Glomerular endothelial cell (primary cell): Measurements from ENCODE around the gene CELSR1. TPM values are rescaled to one million over a fixed set of nuclear protein-coding genes. Genes with fewer than 3 reads are reported as not detected.
"Not testable (repeated sequence)": the region's sequence is repeated elsewhere in the genome, so short reads cannot be mapped to it uniquely, and the experiment has no call there.

Source experiments
- DNase-seq: peaks from one replicate; pipeline ENCODE4 v3.0.0-alpha.2; 2011; ENCODE audit warnings: low read depth, low spot score; ENCODE audit errors: extremely low read depth
- total RNA-seq: library from RNA; depleted of rRNA; stranded (reverse); fragments of >200 nt; gene quantifications from 2 replicates; pipeline ENCODE4 v1.2.3, GENCODE V29; 2015

The CELSR1 gene
- total RNA-seq, 1 donor from 2014 or later = 9.5 TPM

DNA sequence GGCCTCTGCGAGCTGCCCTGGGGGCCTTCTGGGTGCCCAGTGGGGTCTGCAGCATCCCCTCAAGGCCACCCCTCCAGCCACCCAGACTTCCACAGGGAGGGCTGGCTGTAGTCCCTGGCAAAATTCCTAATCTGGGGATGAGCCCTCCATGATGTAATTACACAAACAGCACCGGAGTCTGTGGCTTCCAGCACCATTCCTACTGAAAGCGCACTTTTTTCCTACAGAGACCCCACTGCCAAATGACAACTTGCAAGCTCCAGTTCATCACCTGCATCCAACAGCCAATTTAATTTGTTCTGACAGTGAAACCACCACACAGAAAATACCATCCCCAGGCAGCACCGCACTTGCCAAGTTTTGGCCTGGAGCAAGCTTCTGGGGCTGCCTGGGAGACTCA lies 131.5 kb downstream of the CELSR1 start:
- no peak for DNase-seq

DNA sequence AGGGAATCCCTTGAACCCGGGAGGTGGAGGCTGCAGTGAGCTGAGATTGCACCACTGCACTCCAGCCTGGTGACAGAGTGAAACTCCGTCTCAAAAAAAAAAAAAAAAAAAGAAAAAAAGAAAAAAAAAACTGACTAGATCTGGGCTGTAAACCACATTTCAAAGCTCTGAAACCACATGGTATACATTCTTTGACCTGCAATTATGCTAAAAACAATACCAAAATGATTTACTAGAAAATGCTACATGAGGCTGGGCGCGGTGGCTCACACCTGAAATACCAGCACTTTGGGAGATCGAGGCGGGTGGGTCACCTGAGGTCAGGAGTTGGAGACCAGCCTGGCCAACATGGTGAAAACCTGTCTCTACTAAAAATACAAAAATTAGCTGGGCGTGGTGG lies 133.5 kb downstream of the CELSR1 start:
- not testable (repeated sequence) for DNase-seq

DNA sequence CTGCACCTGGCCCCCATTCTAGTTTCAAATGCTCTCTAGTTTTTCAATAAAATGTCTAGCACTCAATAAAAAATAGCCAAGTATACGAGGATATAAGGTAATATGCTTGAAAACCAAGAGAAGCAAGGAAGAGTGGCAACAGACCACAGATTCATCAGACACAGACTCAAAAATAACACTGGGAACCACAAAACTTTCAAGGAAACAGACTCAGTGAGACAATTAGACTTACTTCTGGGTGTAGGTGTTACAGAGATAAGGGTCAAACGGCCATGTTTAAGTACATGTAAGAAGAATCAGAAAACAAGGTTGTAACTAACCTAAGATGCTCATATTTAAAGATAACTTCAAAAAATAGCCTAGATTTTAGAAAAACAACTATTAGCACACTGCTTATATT lies 134.9 kb downstream of the CELSR1 start:
- no peak for DNase-seq

DNA sequence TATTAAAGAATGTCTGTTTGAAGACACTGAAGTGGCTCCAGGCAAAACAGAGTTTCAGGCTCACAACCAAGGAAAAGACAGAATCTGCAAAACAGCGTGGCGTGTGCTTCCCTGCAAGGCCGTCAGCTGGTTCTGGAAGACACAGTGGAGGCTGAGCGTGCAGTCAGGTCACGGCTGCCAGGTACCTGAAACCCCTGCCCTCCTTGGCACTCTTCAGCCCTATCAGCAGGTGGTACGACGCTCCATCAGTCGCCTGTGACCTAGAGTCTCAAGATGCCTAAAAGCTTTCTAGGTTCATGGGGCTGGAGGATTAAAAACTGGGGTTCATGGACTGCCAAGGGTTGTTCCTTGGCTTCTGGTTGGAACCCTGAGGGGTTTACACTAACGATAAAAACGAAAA lies 136.1 kb downstream of the CELSR1 start:
- DNase-seq = no peak

DNA sequence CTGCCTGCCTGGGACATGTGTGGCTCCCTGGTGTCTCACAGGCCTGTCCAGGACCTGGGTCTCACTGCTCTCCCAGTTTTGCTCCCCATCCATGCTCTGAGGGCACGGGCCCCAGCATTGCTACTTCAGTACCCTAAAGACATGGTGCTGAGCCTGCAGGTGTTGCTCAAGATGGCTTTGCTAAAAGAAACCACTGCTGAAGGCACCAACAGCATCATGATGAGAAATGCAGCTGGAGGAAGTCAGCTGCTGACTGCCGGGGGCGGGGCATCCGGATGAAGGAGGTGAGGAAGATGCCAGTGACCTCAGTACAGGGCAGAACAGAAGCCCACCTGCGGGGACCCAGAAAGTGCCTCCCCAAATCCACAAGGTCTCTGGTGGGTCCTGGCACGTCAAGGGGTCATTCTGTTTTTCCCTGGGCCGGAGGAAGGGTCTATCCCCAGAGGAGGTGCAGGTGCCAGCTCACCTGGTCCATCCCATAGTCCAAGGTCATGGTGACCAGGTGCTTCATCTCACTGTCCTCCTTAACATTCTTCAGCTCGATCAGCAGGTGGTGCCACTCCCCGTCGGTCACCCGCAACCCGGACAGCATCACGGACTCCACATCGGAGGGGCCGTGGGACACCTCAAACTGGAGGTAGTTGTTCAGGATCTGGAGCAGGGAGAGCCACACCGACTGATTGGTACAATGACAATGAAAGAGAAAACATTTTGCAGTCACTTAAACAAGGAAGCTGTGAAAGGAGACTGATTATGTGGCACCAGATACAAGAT lies 138.0 kb downstream of the CELSR1 start:
- no peak for DNase-seq

DNA sequence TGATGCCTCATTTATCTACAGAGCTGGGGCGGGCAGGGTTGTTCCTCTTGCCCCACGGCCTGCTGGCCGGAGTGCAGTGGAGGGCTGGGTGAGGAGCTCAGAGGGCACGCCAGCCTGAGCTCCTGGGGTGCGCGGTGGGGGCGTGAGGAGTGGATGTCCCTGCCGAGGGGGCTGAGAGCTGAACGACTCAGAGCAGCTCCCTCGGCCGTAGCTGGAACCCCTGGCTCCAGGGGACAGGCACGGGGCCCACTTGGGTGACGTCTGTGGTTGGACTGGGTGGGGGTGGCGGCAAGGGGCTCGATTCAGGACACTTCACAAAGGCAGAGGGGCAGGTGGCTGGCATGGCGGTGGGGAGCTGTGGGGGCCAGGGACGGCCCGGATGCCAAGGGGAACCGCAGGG lies 139.5 kb downstream of the CELSR1 start:
- no peak for DNase-seq

DNA sequence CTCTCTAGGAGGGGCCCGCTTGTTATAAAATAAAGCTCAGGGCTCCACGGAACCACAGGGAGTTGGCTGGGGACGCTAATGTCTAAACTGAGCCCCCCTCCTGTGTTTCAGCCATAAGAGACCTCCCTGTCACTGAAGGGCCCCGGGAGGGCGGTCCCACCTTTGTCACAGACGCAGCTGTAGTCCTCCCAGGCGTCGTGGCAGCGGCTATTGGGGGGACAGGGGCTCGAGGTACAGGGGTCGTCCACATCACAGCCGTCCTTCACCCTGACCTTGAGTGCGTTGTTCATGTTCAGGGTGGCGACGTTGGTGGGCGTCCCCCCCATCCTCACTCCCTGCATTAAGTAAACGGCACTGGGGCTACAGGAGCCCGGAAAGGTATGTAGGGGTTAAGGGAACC lies 139.9 kb downstream of the CELSR1 start:
- DNase-seq = no peak

DNA sequence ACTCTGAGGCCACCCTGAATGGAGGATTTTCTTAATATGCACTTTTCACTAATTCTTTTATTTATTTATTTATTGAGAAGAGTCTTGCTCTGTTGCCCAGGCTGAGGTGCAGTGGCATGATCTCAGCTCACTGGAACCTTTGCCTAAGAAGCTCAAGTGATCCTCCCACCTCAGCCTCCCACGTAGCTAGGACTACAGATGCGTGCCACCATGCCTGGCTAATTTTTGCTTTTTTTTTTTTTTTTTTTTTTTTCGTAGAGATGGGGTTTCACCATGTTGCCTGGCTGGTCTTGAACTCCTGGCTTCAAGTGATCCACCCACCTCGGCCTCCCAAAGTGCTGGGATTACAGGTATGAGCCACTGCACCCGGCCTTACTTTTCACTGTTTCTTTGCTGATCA lies 140.4 kb downstream of the CELSR1 start:
- not testable (repeated sequence) for DNase-seq

DNA sequence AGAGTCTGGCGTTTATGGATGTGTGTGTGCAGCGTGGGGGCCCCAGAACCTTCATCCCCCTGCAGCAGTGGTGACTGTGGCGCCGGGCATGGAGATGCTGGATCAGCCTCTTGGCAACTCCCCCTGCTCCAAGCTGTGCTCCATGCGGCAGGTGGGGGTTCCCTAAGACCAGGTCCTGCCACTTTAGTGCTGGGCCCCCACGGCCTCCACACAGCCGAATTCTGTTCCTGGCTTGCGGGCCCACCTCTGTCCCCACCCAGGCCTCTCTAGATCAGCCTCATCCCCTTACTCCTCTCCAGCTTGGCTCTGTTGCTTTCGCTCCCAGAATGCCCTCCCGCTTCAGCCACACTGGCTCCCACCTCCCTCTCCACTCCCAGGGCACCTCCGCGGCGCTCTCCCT lies 142.3 kb downstream of the CELSR1 start:
- no peak for DNase-seq

DNA sequence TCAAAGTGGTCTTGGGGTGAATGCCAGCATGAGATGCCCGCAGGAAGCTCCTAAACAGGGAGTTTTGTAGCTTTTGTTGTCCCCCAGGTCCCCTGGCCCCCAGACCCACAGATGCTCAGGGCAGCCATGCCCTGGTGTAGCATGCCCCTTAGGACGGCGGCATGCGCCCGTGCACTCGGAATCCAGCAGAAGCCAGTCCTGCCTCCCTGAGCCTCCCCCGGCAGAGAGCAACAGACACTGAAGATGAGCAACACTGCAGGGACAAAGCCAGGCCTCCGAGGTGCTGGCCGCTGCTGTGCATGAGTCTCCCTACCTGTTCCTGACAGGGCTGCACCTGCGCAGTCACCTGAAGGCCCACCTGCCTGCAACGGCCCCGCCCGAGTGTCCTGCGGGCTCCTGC lies 142.8 kb downstream of the CELSR1 start:
- DNase-seq = no peak

DNA sequence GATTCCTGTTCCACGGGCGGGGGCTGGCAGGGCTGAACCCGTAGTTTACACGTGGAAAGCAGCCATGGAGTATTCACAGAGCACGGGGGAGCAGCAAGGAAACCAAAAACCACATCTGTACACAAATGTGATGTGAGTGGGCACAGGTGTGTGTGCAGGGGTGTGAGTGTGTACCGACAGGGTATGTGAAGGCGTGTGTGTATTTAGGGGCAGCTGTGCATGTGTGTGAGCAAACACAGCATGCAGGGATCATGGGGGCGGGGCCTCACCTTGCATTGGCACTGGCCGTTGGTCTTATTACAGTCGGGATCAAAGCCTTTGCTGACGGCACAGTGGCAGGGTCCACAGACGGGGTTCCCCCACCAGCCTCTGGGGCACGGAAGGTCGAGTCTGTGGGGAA lies 143.5 kb downstream of the CELSR1 start:
- DNase-seq = no peak

DNA sequence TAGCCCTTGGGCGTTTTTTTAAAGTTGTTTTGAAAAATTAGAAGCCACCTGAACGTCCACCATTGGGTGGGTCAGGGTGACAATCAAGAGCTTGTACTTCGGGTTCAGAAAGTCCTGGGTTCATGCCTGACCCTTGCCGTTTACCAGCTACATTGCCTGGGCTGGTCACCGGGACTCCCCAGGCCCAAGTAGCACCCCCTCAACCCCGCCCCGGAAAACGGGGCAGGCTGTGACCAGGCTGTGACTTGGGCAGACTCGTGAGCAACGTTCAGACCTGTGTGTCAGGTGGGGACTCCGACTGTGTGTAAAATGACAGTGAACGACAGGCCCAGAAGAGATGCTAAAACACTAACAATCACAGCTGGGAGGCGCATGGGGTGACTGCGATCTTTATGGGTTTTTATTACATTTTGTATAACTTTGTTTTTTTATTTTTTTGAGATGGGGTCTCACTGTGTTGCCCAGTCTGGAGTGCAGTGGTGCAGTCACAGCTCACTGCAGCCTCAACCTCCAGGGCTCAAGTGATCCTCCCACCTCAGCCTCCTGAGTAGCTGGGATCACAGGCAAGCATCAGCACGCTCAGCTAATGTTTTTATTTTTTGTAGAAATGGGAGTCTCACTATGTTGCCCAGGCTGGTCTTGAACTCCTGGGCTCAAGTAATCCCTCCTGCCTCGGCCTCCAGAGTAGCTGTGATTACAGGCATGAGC lies 145.1 kb downstream of the CELSR1 start:
- DNase-seq = no peak

DNA sequence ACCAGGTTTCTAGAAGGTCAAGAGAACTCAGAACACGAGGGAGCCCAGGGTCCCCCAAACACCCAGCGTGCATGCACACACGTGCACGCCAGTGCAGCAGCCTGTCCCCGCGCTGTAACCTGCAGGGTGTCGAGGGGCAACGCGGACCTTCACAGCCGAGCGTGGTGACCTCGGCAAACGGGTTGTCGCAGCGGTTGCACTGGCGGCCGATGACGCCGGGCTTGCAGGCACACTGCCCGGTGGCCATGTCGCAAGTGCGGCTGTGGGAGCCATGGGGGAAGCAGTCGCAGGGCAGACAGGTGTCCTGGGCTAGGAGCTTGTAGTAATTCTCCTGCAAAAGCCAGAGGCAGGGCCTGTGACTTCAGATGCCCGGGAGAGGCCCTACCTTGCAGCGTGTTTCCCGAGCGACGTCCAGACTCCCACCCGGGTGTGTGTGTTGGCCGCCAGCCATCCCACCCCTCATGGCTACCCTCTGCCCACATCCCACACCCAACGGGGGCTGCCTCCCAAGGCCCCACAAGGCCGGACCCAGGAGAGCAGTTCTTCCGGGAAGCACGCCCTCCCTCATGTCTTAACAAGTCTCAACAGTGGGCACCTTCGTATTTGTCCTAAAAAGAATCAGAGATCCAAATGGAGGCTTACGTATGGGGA lies 145.8 kb downstream of the CELSR1 start:
- no peak for DNase-seq

DNA sequence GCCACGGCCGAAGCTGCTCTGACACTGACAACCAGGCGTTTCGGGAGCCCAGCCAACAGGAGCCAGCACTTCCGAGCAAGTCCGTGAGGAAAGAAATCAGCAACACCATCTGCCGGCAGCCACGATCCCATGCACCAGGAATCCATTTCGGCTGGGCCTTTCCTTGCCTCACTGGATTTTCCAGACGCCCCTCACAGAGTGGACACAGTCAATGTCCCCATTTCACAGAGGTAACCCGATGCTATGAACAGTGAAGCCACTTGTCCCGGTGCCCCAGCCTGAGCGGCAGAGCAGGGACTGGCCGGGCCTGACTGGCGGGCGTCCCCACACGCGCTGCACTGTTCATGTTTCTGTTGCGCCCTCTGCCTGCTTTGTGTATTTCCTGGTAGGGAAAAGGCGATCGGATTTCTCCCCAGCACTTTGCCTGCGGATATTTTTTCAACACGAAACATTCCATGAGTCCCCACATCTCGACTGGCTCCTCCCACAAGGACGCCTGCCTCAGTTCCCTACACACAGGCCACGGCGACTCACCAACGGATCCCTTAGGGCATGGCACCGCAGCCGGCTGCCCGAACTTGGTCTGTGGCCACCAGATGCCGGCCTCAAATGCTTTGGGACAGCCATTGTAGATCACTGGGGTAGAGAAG lies 146.6 kb downstream of the CELSR1 start:
- no peak for DNase-seq

DNA sequence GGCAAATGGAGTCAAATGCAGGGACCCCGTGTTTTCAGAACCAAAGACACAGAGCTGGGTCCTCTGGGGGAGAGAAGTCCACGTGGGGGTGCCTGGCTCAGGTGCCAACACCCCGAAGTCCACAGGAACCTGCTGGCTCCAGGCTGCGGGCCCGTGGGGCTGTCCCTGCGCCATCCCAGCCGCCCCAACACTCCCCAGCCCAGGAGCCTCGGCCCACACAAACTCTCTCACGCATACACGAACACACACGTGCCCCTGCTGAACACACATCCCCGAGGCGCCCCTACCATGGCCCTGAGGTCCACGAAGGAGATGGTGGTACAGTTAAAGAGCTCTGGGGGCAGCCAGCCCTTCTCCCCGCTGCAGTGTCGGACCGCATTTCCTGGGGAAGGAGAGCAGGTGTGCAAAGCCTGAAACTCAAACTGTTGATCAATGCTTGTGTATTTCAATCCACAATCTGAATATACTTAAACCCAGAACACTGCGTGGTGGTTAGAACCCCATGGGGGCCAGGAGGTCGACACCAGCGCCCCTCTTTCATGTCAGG lies 147.2 kb downstream of the CELSR1 start:
- no peak for DNase-seq

DNA sequence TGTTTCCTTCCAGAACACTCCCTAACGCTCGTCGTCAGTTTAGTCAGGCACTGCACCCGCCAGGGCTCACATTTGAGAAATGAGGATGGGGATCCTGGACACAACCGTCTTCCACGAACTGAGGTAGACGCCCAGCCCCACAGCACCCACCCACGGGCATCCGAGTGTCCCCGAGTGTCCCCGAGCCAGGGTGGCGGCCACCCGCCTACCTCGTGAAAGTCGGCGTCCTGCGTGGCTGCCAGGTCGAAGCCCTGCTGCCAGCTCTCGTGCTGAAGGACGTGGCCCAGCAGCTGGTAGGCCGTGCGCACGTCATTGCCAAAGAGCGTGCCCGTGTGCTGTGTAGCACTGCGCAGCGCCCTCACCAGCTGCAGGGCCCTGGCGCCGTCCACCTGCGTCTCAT lies 148.3 kb downstream of the CELSR1 start:
- no peak for DNase-seq

DNA sequence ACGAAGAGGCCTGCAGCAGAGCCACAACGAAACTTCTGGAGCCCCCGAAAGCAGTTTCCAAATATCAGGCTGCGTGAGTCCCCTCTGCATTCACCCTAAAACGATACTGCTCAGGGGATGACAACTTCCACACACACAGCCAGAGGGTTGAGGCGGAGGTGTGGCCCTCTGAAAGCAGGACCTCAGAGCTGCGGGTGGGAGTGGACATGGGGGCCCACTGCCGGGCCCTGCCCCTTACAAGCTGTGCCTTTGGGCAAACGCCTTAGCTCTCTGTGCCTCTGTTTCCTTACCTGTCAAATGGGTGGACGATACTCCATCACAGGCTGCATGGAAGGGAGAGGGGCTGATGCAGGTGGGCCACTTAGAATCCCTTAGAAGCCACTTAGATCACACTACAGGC lies 148.8 kb downstream of the CELSR1 start:
- DNase-seq = no peak

DNA sequence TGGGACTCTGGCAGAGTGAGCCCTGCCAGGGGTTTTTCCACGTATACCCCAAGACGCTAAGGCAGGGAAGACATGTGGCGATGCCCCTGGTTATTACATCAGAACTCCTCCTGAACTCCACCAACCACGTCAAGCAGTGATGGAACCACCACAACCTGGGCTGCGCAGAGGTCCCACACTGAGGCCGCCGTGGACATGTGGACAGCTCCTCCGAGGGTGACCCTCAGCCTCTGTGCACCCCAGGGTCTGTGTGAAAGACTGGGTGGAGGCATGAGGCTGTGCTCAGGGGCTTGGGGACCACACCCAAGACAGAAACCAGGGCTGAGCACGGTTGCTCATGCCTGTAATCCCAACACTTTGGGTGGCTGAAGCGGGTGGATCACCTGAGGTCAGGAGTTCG lies 149.7 kb downstream of the CELSR1 start:
- DNase-seq = no peak

DNA sequence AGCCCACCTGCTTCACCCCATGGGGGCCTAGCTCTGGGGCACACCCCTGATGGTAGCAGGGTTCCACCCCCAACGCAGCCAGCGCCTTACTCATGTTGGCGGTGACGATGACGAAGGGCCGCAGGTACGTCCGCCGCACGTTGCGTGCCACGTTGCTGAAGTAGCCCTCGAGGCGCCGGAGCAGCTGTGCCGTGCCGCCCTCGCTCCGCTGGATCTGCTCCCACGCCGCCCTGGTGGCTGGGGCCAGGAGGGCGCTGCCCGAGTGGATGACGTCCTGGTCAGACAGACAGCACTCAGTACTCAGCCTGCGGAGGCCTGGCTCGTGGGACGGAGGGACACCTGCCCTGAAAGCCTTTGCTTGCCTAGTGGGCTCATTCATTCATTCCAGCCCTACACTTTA lies 151.1 kb downstream of the CELSR1 start:
- DNase-seq = no peak

DNA sequence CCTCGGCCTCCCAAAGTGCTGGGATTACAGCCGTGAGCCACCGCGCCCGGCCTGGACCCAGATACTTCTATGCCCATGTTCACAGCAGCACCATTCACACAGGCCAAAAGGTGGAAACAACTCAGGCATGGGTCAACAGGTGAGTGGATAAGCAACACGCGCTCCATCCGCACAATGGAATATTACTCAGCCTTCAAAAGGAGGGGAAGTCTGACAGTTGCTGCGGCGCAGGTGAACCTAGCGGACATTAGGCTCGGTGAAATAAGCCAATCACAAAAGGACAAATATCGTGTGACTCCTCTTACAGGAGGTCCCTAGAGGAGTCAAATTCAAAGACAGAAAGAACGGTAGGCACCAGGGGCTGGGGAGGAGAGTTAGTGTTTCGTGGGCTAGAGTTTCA lies 154.9 kb downstream of the CELSR1 start:
- no peak for DNase-seq

DNA sequence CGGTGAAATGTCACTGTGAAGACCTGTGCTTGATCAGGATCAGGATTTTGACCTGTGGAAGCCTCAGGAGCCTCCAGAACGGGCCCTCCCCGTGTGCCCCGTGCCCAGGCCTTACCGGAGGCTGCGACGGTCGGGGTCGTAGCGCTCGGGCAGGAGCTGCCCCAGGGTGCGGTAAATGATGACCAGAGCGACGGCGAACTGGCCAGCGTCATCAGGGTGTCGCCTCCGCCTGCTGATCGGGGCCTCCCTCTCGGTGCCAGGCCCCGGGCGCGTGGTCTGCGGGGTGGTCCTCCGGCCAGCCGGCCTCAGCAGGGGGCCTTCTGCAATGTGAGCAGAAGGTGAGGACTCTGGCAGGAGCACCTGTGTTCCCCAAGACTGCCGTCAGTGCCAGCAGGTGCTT lies 155.7 kb downstream of the CELSR1 start:
- no peak for DNase-seq
